NCI-H524 treated with DMSO at 0.1 percent for 48 hours (cell line): ENCODE measurements around the gene ATG4D.
"Not testable (repeated sequence)": the region's sequence is repeated elsewhere in the genome, so short reads cannot be mapped to it uniquely, and the experiment has no call there.

Experiments
- DNase-seq: peaks from one replicate; lab custom pipeline; 2025; lab: John Stamatoyannopoulos, UW

Gene ATG4D

GRCh38 chr19:10519421-10519820, 24.3 kb upstream of the ATG4D start:
- DNase-seq, result no peak

DNA sequence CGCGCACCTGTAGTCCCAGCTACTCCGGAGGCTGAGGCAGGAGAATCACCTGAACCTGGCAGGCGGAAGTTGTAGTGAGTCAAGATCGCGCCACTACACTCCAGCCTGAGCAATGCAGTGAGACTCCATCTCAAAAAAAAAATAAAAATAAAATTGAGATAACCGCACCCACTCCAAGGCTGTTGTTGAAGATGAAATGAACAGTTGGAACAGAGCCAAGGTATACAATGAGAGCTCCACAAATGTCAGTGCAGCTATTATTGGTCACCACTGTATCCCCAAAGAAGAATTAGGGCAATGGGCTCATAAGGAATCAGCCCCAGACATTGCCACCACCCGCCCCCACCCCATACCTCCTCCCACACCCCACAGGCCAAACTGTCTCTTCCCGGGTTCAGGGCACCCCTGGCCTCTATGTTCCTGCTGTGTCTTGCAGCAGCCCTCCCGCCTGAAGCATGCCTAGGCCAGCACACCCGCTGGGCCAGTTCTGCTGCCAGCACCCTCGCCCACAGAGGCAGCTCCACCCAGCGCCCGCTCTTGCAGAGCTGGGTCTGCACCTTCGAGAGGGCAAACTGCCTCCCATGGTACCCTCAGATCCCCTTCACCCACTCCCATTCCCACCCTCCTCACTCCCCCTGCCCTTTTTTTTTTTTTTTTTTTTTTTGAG, 22.9 kb upstream of the ATG4D start:
- DNase-seq, result no peak

DNA sequence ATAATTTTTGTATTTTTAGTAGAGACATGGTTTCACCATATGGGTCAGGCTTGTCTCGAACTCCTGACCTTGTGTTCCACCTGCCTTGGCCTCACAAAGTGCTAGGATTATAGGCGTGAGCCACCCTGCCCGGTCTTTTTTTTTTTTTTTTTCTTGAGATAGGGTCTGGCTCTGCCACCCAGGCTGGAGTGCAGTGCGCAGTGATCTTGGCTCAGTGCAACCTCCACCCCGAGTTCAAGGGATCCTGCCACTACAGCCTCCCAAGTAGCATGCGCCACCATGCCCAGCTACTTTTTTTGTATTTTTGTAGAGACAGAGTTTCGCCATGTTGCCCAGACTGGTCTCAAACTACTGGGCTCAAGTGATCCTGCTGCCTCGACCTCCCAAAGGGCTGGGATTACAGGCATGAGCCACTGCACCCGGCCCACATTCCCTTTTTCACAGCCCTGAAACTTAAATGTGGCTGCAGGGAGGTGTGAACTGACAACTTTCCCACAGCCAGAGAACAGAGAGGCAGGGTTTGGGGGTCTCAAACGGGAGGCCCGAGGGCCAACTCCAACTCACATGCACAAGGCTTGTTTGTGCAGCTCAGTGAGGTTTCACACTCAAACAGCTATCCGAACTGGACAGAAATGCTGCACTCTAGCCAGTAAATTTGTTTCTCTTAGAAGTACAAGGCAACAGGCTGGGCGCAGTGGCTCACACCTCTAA, 22.1 kb upstream of the ATG4D start:
- no peak for DNase-seq

DNA sequence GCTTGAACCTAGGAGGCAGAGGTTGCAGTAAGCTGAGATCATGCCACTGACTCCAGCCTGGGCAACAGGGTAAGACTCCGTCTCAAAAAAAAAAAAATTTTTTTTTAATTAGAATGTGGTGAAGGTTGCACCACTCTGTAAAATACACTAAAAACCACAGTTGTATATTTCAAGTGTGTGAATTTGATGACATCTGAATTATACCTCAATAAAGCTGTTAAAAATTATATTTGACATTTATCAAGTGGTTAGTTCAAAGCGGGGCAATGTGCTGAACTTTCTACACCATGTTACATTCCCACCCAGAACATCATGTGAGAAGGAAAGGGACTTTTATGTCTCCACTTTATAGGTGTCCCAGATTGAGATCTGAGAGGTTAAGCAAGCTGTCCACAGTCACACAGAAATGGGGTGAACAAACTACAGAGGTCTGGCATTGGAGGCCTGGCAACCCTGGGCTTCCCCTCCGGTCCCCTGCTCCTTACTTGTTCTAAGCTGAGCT, 20.5 kb upstream of the ATG4D start:
- no peak for DNase-seq

- DNase-seq, result no peak
Measured at GRCh38 chr19:10525636-10526035, 18.1 kb upstream of the ATG4D start.

DNA sequence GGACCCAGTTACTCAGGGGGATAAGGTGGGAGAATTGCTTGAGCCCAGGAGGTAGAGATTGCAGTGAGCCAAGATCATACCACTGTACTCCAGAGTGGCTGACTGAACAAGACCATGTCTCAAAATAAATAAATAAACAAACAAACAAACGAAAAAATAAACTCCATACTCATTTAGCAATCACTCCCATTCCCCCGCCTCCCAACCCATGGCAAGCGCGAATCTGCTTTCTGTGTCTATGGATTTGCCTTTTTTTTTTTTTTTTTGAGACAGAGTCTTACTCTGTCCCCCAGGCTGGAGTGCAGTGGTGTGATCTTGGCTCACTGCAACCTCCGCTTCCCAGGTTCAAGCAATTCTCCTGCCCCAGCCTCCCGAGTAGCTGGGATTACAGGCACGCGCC, 16.8 kb upstream of the ATG4D start:
- DNase-seq, result not testable (repeated sequence)

DNA sequence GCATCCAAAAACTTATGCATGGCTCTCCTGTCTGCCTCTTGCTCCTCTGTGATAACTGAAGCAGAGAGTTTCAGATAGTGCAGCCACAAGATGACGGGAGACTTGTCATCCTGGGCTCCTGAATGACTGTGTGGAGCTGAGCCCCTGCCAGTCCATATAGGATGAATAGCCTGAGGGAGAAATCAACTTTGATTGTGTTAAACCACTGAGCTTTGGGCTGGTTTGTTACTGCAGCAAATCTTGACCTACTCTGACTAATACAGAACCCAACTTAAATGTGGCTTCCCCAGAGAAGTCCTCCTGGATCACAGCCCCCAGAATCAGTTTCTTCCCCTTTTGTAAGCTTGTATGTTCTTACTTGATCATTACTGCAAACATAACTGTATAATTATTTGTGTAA, 11.2 kb upstream of the ATG4D start:
- DNase-seq, result no peak

DNA sequence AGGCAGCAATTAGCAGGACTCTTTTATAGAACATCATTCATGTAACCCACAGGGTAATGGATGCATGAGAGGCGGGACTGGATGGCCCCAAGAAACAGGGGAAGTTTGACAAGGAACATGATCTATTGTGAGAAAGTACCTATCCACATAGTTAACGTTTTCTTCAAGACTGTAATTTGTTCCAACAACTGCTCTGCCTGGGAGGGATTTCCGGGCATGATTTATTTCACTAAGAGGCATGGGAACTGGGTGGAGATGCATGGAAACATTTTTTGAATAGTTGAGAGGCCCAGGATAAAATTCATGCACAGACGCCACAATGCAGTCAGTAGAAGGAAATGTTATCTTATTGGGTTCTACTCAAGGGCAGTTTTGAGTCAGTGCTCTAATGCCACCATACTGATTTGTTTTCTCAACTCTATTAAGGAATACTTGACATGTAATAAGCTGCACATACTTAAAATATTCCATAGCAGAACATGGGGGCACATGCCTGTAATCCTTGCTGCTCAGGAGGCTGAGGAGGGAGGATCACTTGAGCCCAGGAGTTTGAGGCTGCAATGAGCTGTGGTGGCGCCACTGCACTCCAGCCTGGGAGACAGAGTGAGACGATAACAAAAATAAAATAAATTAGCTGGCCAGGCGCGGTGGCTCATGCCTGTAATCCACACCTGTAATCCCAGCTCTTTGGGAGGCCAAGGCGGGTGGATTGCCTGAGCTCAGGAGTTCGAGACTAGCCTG, 9.9 kb upstream of the ATG4D start:
- DNase-seq, result no peak

- DNase-seq, result no peak
Measured at GRCh38 chr19:10535613-10536012, 8.1 kb upstream of the ATG4D start.

- DNase-seq, result no peak
Measured at GRCh38 chr19:10537668-10538067, 6.0 kb upstream of the ATG4D start.

DNA sequence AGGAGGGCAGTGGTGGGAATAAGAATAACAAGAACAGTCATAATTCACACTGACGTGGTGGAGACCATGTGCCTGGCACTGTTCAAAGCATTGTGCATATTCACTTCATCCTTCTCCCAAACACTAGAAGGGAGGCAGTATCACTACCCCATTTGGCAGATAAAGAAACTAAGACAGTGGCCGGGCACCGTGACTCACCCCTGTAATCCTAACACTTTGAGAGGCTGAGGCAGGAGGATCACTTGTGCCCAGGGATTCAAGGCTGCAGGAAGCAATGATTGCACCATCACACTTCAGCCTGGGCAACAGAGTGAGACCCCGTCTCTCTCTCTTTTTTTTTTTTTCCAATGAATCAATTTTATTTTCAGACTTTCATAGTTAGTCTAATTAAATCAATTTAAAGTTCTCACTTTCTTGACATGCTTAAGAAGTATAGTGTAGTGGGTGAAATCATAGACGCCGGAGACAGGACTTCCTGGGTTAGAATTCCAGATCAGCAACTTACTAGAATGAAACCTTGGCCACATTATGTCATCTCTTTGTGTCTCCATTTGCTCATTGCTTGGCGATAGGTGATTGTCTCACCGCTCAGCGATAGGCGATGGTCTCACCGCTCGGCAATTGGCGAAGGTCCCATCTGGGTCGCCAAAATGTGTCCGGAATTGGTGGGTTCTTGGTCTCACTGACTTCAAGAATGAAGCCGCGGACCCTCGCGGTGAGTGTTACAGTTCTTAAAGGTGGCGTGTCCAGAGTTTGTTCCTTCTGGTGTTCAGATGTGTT, 5.3 kb upstream of the ATG4D start:
- DNase-seq, result no peak

GRCh38 chr19:10539016-10539415, 4.7 kb upstream of the ATG4D start:
- DNase-seq, result not testable (repeated sequence)

DNA sequence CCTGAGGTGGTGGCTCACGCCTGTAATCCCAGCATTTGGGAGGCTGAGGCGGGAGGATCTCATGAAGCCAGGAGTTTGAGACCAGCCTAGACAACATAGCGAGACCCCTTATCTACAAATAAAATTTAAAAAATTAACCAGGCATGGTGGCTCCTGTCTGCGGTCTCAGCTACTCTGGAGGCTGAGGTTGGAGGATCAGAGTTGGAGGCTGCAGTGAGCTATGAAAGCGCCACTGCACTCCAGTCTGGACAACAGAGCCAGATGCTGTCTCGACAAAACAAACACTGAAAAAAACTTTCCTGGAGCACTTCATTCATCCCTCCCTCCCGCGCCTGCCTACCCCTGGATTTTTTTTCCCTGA, 665 bp upstream of the ATG4D start:
- DNase-seq, result no peak

DNA sequence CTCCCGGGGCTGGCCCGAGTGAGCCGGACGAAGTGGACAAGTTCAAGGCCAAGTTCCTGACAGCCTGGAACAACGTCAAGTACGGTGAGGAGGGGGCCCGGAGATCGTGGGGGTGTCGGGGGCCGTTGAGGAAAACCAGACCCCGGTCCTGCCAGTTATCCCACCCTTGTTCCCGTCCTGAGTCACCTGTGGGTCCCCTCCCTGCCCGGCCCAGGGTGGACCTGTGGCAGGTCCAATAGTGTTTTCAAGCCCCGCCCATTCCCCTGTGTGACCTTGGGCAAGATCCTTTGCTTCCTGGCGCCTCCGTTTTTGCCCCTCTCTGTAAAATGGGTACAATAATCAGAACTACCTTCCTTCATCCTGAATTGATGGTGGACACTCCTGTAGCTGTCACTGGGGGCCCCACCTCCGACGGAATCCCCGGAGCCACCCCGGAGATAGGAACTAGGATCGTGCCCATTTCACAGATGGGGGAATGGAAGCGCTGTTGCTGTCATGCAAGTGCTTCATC, 593 bp downstream of the ATG4D start:
- DNase-seq, result no peak

DNA sequence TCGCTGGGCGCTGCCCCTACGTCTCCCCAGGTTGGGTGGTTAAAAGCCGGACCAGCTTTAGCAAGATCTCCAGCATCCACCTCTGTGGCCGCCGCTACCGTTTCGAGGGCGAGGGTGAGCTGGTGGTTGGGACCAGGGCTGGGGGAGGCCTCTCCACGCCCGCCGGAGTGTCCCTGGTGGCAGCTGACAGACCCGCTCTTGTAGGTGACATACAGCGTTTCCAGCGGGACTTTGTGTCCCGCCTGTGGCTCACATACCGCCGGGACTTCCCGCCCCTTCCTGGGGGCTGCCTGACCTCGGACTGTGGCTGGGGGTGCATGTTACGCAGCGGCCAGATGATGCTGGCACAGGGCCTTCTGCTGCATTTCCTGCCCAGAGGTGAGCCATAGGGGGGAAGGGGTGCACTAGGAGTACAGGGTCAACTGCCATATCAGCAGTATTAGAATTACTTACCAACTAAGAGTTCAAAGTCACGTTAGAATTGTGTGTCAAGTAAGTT, 1.1 kb downstream of the ATG4D start:
- no peak for DNase-seq

DNA sequence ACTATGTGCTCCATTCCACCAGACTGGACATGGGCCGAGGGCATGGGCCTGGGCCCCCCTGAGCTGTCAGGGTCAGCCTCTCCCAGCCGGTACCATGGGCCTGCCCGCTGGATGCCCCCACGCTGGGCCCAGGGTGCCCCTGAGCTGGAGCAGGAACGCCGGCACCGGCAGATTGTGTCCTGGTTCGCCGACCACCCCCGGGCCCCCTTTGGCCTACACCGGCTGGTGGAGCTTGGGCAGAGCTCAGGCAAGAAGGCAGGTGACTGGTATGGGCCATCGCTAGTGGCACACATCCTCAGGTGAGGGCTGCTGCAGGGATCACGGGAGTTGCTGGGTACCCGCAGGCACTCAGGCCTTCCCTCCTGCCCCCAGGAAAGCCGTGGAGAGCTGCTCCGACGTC, 3.1 kb downstream of the ATG4D start:
- no peak for DNase-seq

GRCh38 chr19:10548746-10549276, 5.1 kb downstream of the ATG4D start:
- DNase-seq, result no peak

GRCh38 chr19:10549733-10550132, 6.0 kb downstream of the ATG4D start:
- no peak for DNase-seq

DNA sequence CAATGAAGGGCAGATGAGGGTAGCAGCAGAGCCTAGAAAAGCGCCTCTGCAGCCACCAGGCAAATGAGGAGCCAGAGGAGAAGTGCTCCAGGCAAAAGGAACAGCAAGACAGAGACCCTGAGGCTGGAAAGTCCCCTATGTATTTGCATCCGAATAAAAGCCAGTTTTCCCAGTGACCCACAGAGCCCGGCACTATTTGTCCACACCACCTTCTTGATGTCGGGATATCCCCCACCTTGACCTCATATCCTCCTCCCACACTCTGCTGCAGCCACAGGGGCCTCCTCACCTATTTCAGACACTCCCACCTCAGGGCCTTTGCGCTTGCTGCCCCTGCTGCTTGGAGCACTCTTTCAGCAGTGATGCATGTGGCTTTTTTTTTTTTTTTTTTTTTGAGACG, 6.6 kb downstream of the ATG4D start:
- DNase-seq, result no peak

DNA sequence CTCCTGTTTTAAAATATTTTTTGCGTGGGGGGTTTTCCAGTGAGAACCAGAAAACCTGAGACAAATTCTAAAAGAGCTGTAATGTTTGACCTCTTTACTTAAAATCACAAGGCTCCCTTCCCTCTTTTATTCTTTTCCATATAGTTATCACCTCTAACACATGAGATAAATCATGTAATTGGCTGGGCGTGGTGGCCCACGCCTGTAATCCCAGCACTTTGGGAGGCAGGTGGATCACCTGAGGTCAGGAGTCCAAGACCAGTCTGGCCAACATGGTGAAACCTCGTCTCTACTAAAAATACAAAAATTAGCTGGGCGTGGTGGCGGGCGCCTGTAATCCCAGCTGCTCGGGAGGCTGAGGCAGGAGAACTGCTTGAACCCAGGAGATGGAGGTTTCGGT, 7.3 kb downstream of the ATG4D start:
- not testable (repeated sequence) for DNase-seq

- no peak for DNase-seq
Measured at GRCh38 chr19:10551698-10552301, 8.1 kb downstream of the ATG4D start.
